Measurements from ENCODE around the gene SPN. TPM values are rescaled to one million over a fixed set of nuclear protein-coding genes. Genes with fewer than 3 reads are reported as not detected.

SPN gene
- total RNA-seq, 1 donor from 2014 or later: 5.4 TPM

- ATAC-seq (no peak), DNase-seq (ENCODE audit: low spot score) (no peak)
- intact Hi-C loops (cut with DNase I): no loop called here
Observed at GRCh38 chr16:29719063-29719462, 56.0 kb downstream of the SPN start.

Other genes with a start within 250 kb of the SPN start
- 9.5 TPM for gene BOLA2, start 208.9 kb upstream of the SPN start, total RNA-seq
- gene SLX1B, start 208.7 kb upstream of the SPN start, total RNA-seq: 12.3 TPM
- 3.3 TPM for gene SULT1A4, start 203.3 kb upstream of the SPN start, total RNA-seq
- 47.5 TPM for gene NPIPB12, start 156.8 kb upstream of the SPN start, total RNA-seq
- 26.3 TPM for gene QPRT, start 15.9 kb downstream of the SPN start, total RNA-seq
- gene C16orf54, start 82.7 kb downstream of the SPN start, total RNA-seq: 2.2 TPM
- gene ZG16, start 115.0 kb downstream of the SPN start, total RNA-seq: not detected
- gene KIF22, start 127.5 kb downstream of the SPN start, total RNA-seq: 16.9 TPM
- 123 TPM for gene MAZ, start 143.3 kb downstream of the SPN start, total RNA-seq
- gene PRRT2, start 148.9 kb downstream of the SPN start, total RNA-seq: 26.3 TPM
- gene PAGR1, start 152.9 kb downstream of the SPN start, total RNA-seq: 29.7 TPM
- 123 TPM for gene MVP, start 157.2 kb downstream of the SPN start, total RNA-seq
- 58.4 TPM for gene CDIPT, start 200.0 kb downstream of the SPN start, total RNA-seq
- gene SEZ6L2, start 236.3 kb downstream of the SPN start, total RNA-seq: 3.1 TPM
- gene ASPHD1, start 237.2 kb downstream of the SPN start, total RNA-seq: 5.0 TPM

Data from sciatic nerve (tissue), 2 donors.